IPS-15b (cell line): ENCODE data around the gene SLC27A4.
"Not testable (repeated sequence)": the region's sequence is repeated elsewhere in the genome, so short reads cannot be mapped to it uniquely, and the experiment has no call there.

Source experiments
- H3K27me3 ChIP-seq: one replicate; pipeline ENCODE4 v1.6.1; 2013; ENCODE audit warnings: low read length; ENCODE audit not compliant: control insufficient read depth, insufficient read depth
- H3K36me3 ChIP-seq: one replicate; pipeline ENCODE4 v1.6.1; 2013; ENCODE audit warnings: low read length; ENCODE audit not compliant: control insufficient read depth, insufficient read depth
- H3K4me1 ChIP-seq: one replicate; pipeline ENCODE4 v1.6.1; 2013; ENCODE audit warnings: mild to moderate bottlenecking, low read length; ENCODE audit not compliant: control insufficient read depth, insufficient read depth
- H3K4me3 ChIP-seq: one replicate; pipeline ENCODE4 v1.5.1; 2013; ENCODE audit warnings: low read depth, low read length
- H3K9ac ChIP-seq: one replicate; pipeline ENCODE4 v1.6.1; 2013; ENCODE audit warnings: low read depth, mild to moderate bottlenecking, low read length
- H3K9me3 ChIP-seq: one replicate; pipeline ENCODE4 v1.6.1; 2013; ENCODE audit warnings: mild to moderate bottlenecking, low read length; ENCODE audit not compliant: control insufficient read depth, insufficient read depth

Gene SLC27A4

DNA sequence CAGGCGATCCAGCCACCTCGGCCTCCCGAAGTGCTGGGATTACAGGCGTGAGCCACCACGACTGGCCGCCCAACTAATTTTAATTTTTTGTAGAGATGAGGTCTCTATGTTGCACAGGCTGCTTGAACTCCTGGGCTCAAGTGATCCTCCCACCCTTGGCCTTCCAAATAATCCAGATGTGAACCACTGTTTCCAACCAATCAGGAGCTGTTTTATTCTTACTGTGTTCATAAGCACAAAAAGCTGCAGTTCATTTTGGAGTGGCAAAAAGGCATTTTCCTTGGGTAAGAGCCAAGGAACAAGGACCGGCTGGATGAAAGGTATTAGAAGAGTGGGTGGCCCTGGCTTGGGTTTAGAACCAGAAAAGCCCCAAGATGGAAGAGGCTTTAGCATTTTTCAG is 5.2 kb upstream of the SLC27A4 start:
- H3K27me3 ChIP-seq: no peaks in the 10 kb centered on the region
- no peaks in the 10 kb centered on the region for H3K9me3 ChIP-seq
- H3K4me3 ChIP-seq: no peak overlapping the region
- no peaks in the 10 kb centered on the region for H3K4me1 ChIP-seq
- no peak overlapping the region for H3K9ac ChIP-seq
- peaks cover 5% of the 10 kb centered on the region for H3K36me3 ChIP-seq

DNA sequence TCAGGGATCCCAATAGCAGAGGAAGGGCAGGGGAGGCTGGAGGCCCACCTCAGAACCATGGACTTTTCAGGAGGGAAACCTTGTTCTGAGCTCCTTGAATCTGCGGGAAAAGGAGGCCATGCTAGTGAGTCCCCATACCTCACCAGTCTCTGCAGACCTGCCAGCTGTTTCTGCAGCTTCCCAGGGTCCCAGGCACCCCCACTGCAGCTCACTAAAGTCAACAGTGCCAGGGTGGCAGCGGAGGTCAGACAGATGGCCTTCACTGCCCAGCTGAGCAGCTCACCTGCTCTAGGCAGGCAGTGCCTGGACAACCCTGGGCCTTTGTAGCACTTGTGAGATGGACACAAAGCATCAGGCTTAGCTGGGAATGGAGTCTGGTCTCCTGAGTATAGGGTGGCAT is 4.4 kb upstream of the SLC27A4 start:
- Histone ChIP-seq H3K4me3 (no peak overlapping the region), H3K36me3 (peaks cover 5% of the 10 kb centered on the region), H3K9me3 (no peaks in the 10 kb centered on the region), H3K27me3 (no peaks in the 10 kb centered on the region), H3K9ac (no peak overlapping the region), H3K4me1 (no peaks in the 10 kb centered on the region)

DNA sequence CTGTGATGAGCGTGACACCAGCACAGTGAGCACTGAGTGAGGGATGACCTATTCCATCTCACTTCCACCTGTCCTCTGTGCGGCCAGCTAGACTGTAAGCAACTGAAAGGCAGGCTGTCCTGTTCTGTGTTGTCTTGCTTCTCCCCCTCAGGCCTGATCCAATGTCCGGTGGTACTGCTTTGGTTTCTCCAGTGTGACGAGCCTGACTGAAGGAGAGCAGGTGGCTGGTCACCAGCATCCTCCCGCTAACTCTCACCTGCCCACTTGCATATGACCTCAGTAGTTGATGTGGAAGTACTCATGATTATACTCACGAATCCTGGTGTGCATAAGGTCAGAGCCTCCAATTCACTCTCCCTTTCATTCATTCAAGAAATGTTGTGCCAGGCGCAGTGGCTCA is 2.4 kb upstream of the SLC27A4 start:
- no peak overlapping the region for H3K4me3 ChIP-seq
- H3K36me3 ChIP-seq: peaks cover 5% of the 10 kb centered on the region
- H3K9me3 ChIP-seq: no peaks in the 10 kb centered on the region
- H3K9ac ChIP-seq: no peak overlapping the region
- no peaks in the 10 kb centered on the region for H3K27me3 ChIP-seq
- H3K4me1 ChIP-seq: no peaks in the 10 kb centered on the region

DNA sequence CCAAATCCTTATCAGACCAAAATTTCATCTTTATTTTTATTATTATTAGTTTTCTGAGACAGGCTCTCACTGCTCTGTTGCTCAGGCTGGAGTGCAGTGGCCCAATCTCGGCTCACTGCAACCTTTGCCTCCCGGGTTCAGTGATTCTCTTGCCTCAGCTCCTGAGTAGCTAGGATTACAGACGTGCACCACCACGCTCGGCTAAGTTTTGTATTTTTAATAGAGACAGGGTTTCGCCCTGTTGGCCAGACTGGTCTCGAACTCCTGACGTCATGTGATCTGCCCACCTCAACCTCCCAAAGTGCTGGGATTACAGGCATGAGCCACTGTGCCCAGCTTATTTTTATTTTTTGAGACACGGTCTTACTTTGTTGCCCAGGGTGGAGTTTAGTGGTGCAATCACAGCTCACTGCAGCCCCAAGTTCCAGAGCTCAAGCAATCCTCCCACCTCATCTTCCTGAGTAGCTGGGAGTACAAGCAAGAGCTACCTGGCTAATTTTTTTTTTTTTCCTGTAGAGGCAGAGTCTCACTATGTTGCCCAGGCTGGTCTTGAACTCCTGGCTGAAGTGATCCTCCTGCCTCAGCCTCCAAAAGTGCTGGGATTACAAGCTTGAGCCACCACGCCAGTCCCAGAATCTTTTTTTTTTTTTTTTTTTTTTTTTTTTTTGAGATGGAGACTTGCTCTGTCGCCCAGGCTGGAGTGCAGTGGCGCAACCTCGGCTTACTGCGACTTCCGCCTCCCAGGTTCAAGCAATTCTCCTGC is 1.3 kb upstream of the SLC27A4 start:
- H3K4me3 ChIP-seq: not testable (repeated sequence)

DNA sequence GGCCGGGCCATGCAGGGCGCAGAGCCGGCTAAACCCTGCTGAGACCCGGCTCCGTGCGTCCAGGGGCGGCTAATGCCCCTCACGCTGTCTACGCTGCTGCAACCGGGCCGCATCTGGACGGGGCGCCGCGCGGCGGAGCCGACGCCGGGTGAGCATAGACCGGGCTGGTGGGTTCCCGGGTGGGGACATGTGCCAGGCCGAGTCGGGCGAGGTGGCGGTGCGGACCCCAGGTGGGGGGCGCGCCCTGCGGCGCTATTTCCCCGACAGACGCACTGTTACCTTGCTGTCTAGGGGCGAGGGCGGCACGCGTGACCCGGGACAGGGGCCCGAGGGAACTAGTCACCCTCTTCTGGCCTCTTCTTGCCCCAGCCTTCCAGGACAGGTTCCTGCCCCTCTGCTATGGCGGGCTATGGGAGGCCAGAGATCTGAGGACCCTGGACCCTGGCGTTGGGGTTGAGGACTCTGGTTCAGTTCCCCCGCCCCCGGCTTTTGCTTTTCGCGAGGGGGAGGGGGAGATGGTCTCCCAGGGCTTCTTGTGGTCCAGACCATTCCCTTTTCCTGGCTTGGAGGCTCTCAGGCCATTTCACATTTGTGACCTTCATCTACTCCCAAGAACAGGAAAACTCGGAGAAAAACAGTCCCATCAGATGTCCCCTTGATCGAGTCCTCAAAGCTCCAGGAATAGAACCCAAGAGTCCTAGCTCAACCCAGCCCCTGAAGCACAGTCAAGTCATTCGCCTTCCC is 536 bp downstream of the SLC27A4 start:
- H3K36me3 ChIP-seq: peaks cover 8% of the 10 kb centered on the region
- H3K4me3 ChIP-seq: peak overlapping the region; percentile 61
- H3K27me3 ChIP-seq: no peaks in the 10 kb centered on the region
- no peaks in the 10 kb centered on the region for H3K4me1 ChIP-seq
- no peaks in the 10 kb centered on the region for H3K9me3 ChIP-seq
- peak overlapping the region; percentile 65 for H3K9ac ChIP-seq

More for the DNA sequence above, 1.3 kb upstream of the SLC27A4 start:
- not testable (repeated sequence) for H3K27me3 ChIP-seq, H3K4me1 ChIP-seq, H3K9me3 ChIP-seq, H3K9ac ChIP-seq, H3K36me3 ChIP-seq

DNA sequence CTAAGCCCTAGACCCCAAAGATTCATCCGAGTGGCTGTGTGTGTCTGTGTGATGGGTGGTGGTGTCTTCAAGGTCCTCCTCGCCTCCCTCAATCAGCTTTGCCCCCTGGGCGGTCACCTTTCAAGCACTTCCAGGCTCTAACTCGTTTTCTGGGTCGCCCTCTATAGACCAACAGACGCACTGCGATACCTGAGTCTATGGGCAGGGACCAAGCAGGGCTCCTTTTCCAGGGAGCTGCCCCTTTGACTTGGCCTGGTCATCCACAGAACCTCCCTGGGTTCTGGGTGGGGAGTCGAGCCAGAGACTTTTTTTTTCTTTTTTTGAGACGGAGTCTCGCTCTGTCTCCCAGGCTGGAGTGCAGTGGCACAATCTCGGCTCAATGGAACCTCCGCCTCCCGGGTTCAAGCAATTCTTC is 1.1 kb downstream of the SLC27A4 start:
- Histone ChIP-seq H3K9ac (no peak overlapping the region), H3K27me3 (no peaks in the 10 kb centered on the region), H3K36me3 (peaks cover 8% of the 10 kb centered on the region), H3K4me3 (peak overlapping the region; percentile 61), H3K4me1 (no peaks in the 10 kb centered on the region), H3K9me3 (no peaks in the 10 kb centered on the region)

DNA sequence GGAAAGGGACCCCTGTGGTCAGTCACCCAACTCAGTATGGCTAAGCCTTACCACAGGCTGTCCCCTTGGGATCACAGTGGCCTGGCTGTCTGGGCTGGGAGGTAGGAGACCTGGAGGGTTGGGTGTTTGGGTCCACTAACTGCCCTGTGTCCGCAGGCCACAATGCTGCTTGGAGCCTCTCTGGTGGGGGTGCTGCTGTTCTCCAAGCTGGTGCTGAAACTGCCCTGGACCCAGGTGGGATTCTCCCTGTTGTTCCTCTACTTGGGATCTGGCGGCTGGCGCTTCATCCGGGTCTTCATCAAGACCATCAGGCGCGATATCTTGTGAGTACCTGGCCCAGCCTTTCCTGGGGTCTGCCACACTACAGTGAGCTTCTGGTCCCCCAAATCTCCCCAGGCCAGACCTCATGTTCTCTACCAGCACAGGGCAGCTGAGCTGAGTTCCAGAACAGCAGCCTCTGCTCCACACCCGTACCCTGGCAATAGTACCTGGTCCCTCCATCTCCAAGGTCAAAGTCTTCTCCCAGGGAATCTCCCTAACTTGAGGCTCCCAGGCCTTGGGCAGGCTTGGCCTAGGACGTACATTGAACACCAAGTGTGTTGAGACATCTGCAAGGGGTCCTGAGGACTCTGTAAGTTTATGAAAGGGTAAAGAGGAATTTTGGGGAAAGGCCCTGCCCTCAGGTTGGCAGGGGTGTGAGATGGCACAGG is 2.8 kb downstream of the SLC27A4 start:
- no peaks in the 10 kb centered on the region for H3K4me1 ChIP-seq
- H3K27me3 ChIP-seq: no peaks in the 10 kb centered on the region
- no peaks in the 10 kb centered on the region for H3K9me3 ChIP-seq
- no peak overlapping the region for H3K4me3 ChIP-seq
- peaks cover 8% of the 10 kb centered on the region for H3K36me3 ChIP-seq
- no peak overlapping the region for H3K9ac ChIP-seq

DNA sequence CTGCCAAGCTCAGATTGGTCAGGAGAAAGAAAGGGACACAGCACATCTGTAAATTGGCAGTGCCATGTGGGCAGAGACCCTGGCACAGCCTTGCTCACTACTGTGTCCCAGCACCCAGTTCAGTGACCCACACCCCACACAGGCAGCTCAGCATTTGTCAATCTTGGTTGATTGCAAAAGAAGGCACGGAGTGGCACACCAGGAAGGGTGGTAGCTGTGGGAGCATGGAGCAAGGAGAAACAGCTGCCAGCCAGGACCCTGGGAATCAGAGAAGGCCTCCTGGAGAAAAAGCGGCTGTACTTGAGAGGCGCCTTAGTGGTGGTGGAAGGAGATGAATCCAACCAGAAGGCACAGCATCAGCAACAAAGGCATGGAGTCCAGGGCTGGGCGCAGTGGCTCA is 3.5 kb downstream of the SLC27A4 start:
- Histone ChIP-seq H3K4me3 (no peak overlapping the region), H3K27me3 (no peaks in the 10 kb centered on the region), H3K4me1 (no peaks in the 10 kb centered on the region), H3K36me3 (peaks cover 8% of the 10 kb centered on the region), H3K9ac (no peak overlapping the region), H3K9me3 (no peaks in the 10 kb centered on the region)

DNA sequence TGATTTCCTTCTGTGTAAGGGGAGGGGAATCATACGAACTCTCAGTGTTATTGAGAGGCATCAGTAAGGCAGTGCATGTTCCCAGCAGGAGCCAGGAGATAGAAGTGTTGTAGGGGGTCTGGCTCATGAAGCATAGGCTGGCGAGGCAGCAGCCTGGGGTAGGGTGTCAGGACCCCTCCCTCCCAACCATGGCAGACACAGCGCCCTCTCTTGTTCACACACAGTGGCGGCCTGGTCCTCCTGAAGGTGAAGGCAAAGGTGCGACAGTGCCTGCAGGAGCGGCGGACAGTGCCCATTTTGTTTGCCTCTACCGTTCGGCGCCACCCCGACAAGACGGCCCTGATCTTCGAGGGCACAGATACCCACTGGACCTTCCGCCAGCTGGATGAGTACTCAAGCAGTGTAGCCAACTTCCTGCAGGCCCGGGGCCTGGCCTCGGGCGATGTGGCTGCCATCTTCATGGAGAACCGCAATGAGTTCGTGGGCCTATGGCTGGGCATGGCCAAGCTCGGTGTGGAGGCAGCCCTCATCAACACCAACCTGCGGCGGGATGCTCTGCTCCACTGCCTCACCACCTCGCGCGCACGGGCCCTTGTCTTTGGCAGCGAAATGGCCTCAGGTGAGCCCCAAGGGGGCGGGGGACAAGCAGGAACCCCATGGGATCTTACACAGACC is 4.7 kb downstream of the SLC27A4 start:
- Histone ChIP-seq H3K9me3 (no peaks in the 10 kb centered on the region), H3K9ac (no peak overlapping the region), H3K36me3 (peaks cover 17% of the 10 kb centered on the region), H3K4me1 (no peaks in the 10 kb centered on the region), H3K27me3 (no peaks in the 10 kb centered on the region), H3K4me3 (no peak overlapping the region)

DNA sequence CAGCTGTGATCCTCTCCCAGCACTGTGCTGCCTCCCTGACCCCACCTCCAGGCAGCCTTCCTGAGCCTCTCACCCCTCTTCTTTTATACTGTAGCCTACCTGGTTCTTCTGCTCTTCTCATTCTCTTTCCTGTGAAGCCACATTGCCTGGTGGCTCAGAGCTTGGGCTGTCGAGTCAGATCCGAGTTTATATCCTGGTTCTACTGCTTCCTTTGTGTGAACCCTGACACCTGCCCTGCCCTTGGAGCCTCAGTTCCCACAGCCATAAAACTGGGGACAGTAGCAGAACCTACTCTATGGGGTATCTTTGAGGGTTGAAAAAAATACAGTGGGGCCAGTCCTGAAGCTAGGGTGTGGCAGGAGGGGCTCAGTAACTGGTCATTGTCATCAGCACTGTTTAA is 8.8 kb downstream of the SLC27A4 start:
- Histone ChIP-seq H3K9me3 (no peaks in the 10 kb centered on the region), H3K36me3 (peaks cover 21% of the 10 kb centered on the region), H3K4me1 (no peaks in the 10 kb centered on the region), H3K27me3 (no peaks in the 10 kb centered on the region), H3K4me3 (no peak overlapping the region), H3K9ac (no peak overlapping the region)

DNA sequence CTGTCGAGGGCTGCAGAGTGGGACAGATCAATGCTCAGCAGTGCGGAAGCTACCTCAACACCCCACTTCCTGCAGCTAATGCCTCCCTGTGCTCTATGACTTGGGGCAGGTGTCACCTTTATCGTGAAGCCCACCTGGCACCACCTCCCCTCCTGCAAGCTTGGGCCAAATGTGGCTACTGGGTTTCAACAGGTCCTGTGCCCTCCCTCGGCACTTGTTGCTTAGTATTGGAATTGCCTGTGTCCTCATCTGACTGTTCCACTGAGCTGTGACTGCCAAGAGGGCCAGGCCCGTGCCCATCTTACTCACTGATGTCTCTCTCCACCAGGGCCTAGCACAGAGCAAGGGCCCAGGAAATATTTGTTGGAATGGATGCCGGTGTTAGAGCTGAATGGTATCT is 9.4 kb downstream of the SLC27A4 start:
- peaks cover 21% of the 10 kb centered on the region for H3K36me3 ChIP-seq
- H3K9me3 ChIP-seq: no peaks in the 10 kb centered on the region
- no peak overlapping the region for H3K9ac ChIP-seq
- H3K4me1 ChIP-seq: no peaks in the 10 kb centered on the region
- no peaks in the 10 kb centered on the region for H3K27me3 ChIP-seq
- H3K4me3 ChIP-seq: no peak overlapping the region
